ENCODE data around the gene SORBS2. TPM values are rescaled to one million over a fixed set of nuclear protein-coding genes. Genes with fewer than 3 reads are reported as not detected.
A peak's percentile ranks its signal among the peaks of the same experiment; 100 is the strongest.

The SORBS2 gene
- total and polyA plus RNA-seq, 8 donors: 9.0 to 908 (median 66.4) TPM

- DNase-seq: no peak
Observed at GRCh38 chr4:185689407-185689806, 122.6 kb downstream of the SORBS2 start.

DNA sequence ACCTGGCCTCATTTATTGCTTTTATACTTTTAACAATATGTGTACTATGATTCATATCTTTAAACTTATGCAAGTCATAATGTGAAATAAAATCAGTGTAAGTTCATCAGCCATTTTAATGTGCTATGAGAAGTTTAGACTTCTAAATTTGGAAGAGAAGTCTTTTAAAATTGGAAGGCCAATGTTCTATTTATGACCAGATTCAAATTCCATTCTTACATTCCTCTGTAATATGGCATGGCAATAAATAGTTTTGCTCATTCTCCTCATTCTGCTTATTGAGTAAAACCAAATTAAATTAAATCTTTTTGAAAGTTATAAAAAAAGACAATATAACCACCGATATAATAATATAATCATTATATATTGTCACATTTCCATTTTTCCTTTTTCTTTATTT, 126.2 kb downstream of the SORBS2 start:
- no peaks in the 10 kb centered on the region for H3K27me3 ChIP-seq
- H3K4me1 ChIP-seq: peaks cover 0 to 10% (median 0%) of the 10 kb centered on the region in 4 donors
- intact Hi-C loops (cut with DNase I; ENCODE audit: low total_unique reads): no loop called here
- TF ChIP-seq POLR2AphosphoS5 (IDR thresholded peaks at IDR 0.05) (no peak), EP300 (IDR thresholded peaks at IDR 0.05) (no peak), POLR2A (IDR thresholded peaks at IDR 0.05) (no peak)
- TF ChIP-seq, protein P1, sequence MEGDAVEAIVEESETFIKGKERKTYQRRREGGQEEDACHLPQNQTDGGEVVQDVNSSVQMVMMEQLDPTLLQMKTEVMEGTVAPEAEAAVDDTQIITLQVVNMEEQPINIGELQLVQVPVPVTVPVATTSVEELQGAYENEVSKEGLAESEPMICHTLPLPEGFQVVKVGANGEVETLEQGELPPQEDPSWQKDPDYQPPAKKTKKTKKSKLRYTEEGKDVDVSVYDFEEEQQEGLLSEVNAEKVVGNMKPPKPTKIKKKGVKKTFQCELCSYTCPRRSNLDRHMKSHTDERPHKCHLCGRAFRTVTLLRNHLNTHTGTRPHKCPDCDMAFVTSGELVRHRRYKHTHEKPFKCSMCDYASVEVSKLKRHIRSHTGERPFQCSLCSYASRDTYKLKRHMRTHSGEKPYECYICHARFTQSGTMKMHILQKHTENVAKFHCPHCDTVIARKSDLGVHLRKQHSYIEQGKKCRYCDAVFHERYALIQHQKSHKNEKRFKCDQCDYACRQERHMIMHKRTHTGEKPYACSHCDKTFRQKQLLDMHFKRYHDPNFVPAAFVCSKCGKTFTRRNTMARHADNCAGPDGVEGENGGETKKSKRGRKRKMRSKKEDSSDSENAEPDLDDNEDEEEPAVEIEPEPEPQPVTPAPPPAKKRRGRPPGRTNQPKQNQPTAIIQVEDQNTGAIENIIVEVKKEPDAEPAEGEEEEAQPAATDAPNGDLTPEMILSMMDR (IDR thresholded peaks at IDR 0.05): no peak
- no peaks in the 10 kb centered on the region for H3K9me3 ChIP-seq
- H3K4me3 ChIP-seq: no peak overlapping the region
- H3K27ac ChIP-seq: peak overlapping the region in 1 of 5 donors; percentile 35
- peaks cover 0 to 3% (median 0%) of the 10 kb centered on the region in 4 donors for H3K36me3 ChIP-seq
- 74 to 89% (median 81%) methylated on average over 1 of the region's 1 CpG for WGBS, 5 donors
- no peak for DNase-seq

More at GRCh38 chr4:185689407-185689806, 122.6 kb downstream of the SORBS2 start:
- no peaks in the 10 kb centered on the region for H3K4me1 ChIP-seq
- H3K27me3 ChIP-seq: no peaks in the 10 kb centered on the region
- H3K36me3 ChIP-seq: peaks cover 0 to 3% (median 0%) of the 10 kb centered on the region in 4 donors
- WGBS, 5 donors: 85 to 97% (median 95%) methylated on average over 9 of the region's 9 CpGs
- no peak overlapping the region for H3K4me3 ChIP-seq
- no peaks in the 10 kb centered on the region for H3K9me3 ChIP-seq
- intact Hi-C loops (cut with DNase I; ENCODE audit: low total_unique reads): no loop called here
- H3K27ac ChIP-seq: no peak overlapping the region
- no peak for TF ChIP-seq EP300 (IDR thresholded peaks at IDR 0.05)
- TF ChIP-seq, protein P1 (IDR thresholded peaks at IDR 0.05): no peak
- TF ChIP-seq POLR2AphosphoS5 (IDR thresholded peaks at IDR 0.05): no peak
- no peak for TF ChIP-seq POLR2A (IDR thresholded peaks at IDR 0.05)

DNA sequence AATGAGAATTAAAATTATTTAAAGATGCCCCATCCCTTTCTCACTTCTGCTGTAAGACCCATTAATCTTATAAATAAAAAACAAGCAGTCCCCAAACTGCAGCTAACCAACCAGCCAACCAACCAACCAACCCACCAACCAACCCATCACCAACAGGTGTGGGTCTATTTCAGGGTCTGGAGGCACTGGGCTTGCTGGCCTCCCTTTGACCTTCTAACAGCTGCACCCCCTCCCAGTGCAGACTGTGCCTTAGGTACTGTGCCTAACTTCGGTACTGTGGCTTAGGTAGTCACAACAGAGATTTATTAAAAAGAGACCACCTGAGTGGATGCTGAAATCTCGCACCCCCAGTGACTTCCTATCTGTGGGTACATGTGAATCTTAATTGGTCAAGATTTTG, 128.1 kb downstream of the SORBS2 start:
- Histone ChIP-seq H3K4me1 (peaks cover 0 to 21% (median 0%) of the 10 kb centered on the region in 4 donors), H3K27me3 (no peaks in the 10 kb centered on the region), H3K36me3 (peaks cover 0 to 3% (median 0%) of the 10 kb centered on the region in 4 donors), H3K4me3 (no peak overlapping the region), H3K9me3 (no peaks in the 10 kb centered on the region), H3K27ac (no peak overlapping the region)
- DNase-seq: no peak
- WGBS, 5 donors: 88 to 100% (median 95%) methylated on average over 2 of the region's 2 CpGs
- TF ChIP-seq EP300 (IDR thresholded peaks at IDR 0.05) (no peak), POLR2A (IDR thresholded peaks at IDR 0.05) (no peak), POLR2AphosphoS5 (IDR thresholded peaks at IDR 0.05) (no peak)
- TF ChIP-seq, protein P1 (IDR thresholded peaks at IDR 0.05): no peak
- intact Hi-C loops (cut with DNase I; ENCODE audit: low total_unique reads): no loop called here

- Histone ChIP-seq H3K9me3 (no peaks in the 10 kb centered on the region), H3K4me1 (peaks cover 0 to 21% (median 0%) of the 10 kb centered on the region in 4 donors), H3K36me3 (peaks cover 0 to 3% (median 0%) of the 10 kb centered on the region in 4 donors), H3K27me3 (no peaks in the 10 kb centered on the region), H3K27ac (no peak overlapping the region), H3K4me3 (no peak overlapping the region)
- DNase-seq: no peak
- 84 to 94% (median 93%) methylated on average over 10 of the region's 10 CpGs for WGBS, 5 donors
- no peak for TF ChIP-seq EP300 (IDR thresholded peaks at IDR 0.05)
- TF ChIP-seq, protein P1 (IDR thresholded peaks at IDR 0.05): no peak
- TF ChIP-seq POLR2A (IDR thresholded peaks at IDR 0.05): no peak
- no peak for TF ChIP-seq POLR2AphosphoS5 (IDR thresholded peaks at IDR 0.05)
- intact Hi-C loops (cut with DNase I; ENCODE audit: low total_unique reads): no loop called here
Observed at GRCh38 chr4:185683222-185683621, 128.8 kb downstream of the SORBS2 start.
